WTC11 (cell line): Measurements from ENCODE around the gene SLC26A11. TPM values are rescaled to one million over a fixed set of nuclear protein-coding genes. Genes with fewer than 3 reads are reported as not detected.
A peak's percentile ranks its signal among the peaks of the same experiment; 100 is the strongest.

Experiments
- ATAC-seq: fragments of 200-7000 bp; cut with Tn5 transposase; 2 replicates; pipeline ENCODE4 v1.10.0; 2021; ENCODE audit warnings: mild to moderate bottlenecking, moderate library complexity
- CTCF ChIA-PET: fragments of 300-600 bp; sonication (Branson Sonifier 250); formaldehyde crosslinking; loops from one replicate; lab custom pipeline; 2021; ENCODE audit warnings: antibody characterized with exemption; lab: Charles Lee
- POLR2A ChIA-PET: fragments of 350-600 bp; sonication (Branson Sonifier 250); formaldehyde crosslinking; loops from one replicate; lab custom pipeline; 2021; ENCODE audit warnings: antibody characterized with exemption; lab: Charles Lee
- DNase-seq: peaks from one replicate; pipeline ENCODE4 v3.0.0; 2021; ENCODE audit warnings: low spot score
- H3K27ac Mint-ChIP-seq: 2 replicates; pipeline ENCODE4 v1.8.0; 2021; ENCODE audit warnings: mixed read lengths
- H3K27me3 Mint-ChIP-seq: 2 replicates; pipeline ENCODE4 v1.8.0; 2021; ENCODE audit warnings: low read depth, mild to moderate bottlenecking, moderate library complexity, mixed read lengths
- H3K36me3 Mint-ChIP-seq: 2 replicates; pipeline ENCODE4 v1.8.0; 2021; ENCODE audit warnings: mixed read lengths
- H3K4me1 Mint-ChIP-seq: 2 replicates; pipeline ENCODE4 v1.8.0; 2022; ENCODE audit warnings: mixed read lengths
- H3K4me3 Mint-ChIP-seq: 2 replicates; pipeline ENCODE4 v1.8.0; 2021; ENCODE audit warnings: mild to moderate bottlenecking, moderate library complexity, mixed read lengths
- H3K9me3 Mint-ChIP-seq: 2 replicates; pipeline ENCODE4 v1.8.0; 2021; ENCODE audit warnings: mixed read lengths
- ATF1 ChIP-seq: sonication (generic); formaldehyde crosslinking; IDR thresholded peaks from 2 replicates; pipeline ENCODE4 v1.8.1; 2023; ENCODE audit warnings: mild to moderate bottlenecking, moderate library complexity, missing genetic modification reagents
- FOXP1 ChIP-seq: sonication (generic); formaldehyde crosslinking; IDR thresholded peaks from 2 replicates; pipeline ENCODE4 v1.8.0; 2022; ENCODE audit warnings: missing genetic modification reagents, mild to moderate bottlenecking, moderate library complexity, borderline replicate concordance
- GRHL2 ChIP-seq: fragments of 250-450 bp; sonication (Bioruptor Pico); IDR thresholded peaks from 2 replicates; pipeline ENCODE4 v1.8.0; 2022; ENCODE audit warnings: mild to moderate bottlenecking, moderate library complexity; ENCODE audit not compliant: insufficient replicate concordance, severe bottlenecking
- KAT7 ChIP-seq: sonication (generic); formaldehyde crosslinking; IDR thresholded peaks from 2 replicates; pipeline ENCODE4 v1.8.1; 2023; ENCODE audit warnings: missing genetic modification reagents, mild to moderate bottlenecking, borderline replicate concordance
- MYBL2 ChIP-seq: sonication (generic); formaldehyde crosslinking; IDR thresholded peaks from 2 replicates; pipeline ENCODE4 v1.8.1; 2023; ENCODE audit warnings: mild to moderate bottlenecking, moderate library complexity, missing genetic modification reagents
- RELA ChIP-seq: sonication (generic); formaldehyde crosslinking; IDR thresholded peaks from 2 replicates; pipeline ENCODE4 v1.8.1; 2022; ENCODE audit warnings: missing genetic modification reagents, mild to moderate bottlenecking, borderline replicate concordance
- RORB ChIP-seq: fragments of 250-450 bp; sonication (Bioruptor Pico); IDR thresholded peaks from 2 replicates; pipeline ENCODE4 v1.9.0; 2021; ENCODE audit warnings: mild to moderate bottlenecking
- SMAD3 ChIP-seq: sonication (generic); formaldehyde crosslinking; IDR thresholded peaks from 2 replicates; pipeline ENCODE4 v1.8.0; 2022; ENCODE audit warnings: missing genetic modification reagents, mild to moderate bottlenecking, borderline replicate concordance
- ZNF121 ChIP-seq: sonication (generic); formaldehyde crosslinking; IDR thresholded peaks from 2 replicates; pipeline ENCODE4 v1.8.0; 2023; ENCODE audit warnings: missing genetic modification reagents
- ZNF423 ChIP-seq: fragments of 250-450 bp; sonication (Bioruptor Pico); IDR thresholded peaks from 2 replicates; pipeline ENCODE4 v2.1.2; 2022; ENCODE audit warnings: mild to moderate bottlenecking, moderate library complexity
- total RNA-seq: library from RNA; stranded (reverse); gene quantifications from 3 replicates; pipeline ENCODE4 v1.2.3, GENCODE V29; 2021
- TF ChIP-seq, protein P1 (sequence below): fragments of 250-450 bp; sonication (Bioruptor Pico); IDR thresholded peaks from 2 replicates; pipeline ENCODE4 v1.9.0; 2021; ENCODE audit warnings: mild to moderate bottlenecking
- TF ChIP-seq, protein P2 (sequence below): sonication (generic); formaldehyde crosslinking; IDR thresholded peaks from 2 replicates; pipeline ENCODE4 v1.8.1; 2022; ENCODE audit warnings: mild to moderate bottlenecking, missing genetic modification reagents, moderate library complexity, borderline replicate concordance
- TF ChIP-seq, protein P3 (sequence below): fragments of 250-450 bp; sonication (Bioruptor Pico); IDR thresholded peaks from 2 replicates; pipeline ENCODE4 v1.9.0; 2021; ENCODE audit warnings: mild to moderate bottlenecking
- TF ChIP-seq, protein P4 (sequence below): fragments of 250-450 bp; sonication (Bioruptor Pico); IDR thresholded peaks from 2 replicates; pipeline ENCODE4 v1.8.0; 2021; ENCODE audit warnings: mild to moderate bottlenecking
- TF ChIP-seq, protein P5 (sequence below): sonication (generic); formaldehyde crosslinking; IDR thresholded peaks from 2 replicates; pipeline ENCODE4 v1.8.0; 2023; ENCODE audit warnings: mild to moderate bottlenecking, missing genetic modification reagents

The SLC26A11 gene
- total RNA-seq, 1 experiment from 2014 or later: 26.4 TPM

DNA sequence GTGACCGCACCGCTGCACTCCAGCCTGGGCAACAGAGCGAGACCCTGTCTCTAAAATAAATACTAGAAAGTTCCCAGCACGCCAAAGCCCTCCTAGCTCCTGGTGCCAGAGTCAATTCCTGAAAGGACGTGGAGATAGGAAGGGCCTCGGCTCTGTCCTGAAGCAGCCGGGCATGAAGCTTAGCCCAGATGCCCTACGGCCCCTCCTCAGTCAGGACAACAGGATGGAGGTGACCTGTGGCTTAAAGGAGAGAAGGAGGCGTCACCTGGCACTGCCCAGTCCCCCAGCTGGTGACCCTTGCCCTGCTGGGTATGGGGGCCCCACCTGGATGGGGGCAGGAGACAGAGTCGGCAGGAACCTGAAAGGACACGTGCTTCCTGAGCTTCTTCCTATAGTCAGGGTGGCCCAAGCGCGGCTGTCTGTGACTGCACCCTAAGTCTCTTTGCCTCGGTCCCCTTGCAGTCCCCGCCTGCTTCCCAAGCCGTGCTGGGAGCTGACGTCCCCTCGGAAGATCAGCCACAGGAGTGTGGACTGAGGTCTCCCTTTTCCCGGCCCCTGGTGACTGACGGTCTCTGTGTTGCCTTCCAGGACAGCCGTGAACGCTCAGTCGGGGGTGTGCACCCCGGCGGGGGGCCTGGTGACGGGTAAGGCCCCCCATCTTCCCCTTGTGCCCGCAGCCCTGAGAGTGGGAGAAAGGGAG is 25.5 kb downstream of the SLC26A11 start:
- Mint-ChIP-seq H3K4me3 (no peak overlapping the region), H3K4me1 (no peaks in the 10 kb centered on the region), H3K27me3 (no peaks in the 10 kb centered on the region), H3K9me3 (no peaks in the 10 kb centered on the region), H3K36me3 (peaks cover 28% of the 10 kb centered on the region)
- no peak for ATAC-seq
- CTCF ChIA-PET: no interaction called here
- POLR2A ChIA-PET: no interaction called here
- no peak for DNase-seq
- no peak for TF ChIP-seq RELA (CRISPR knock-in tag)
- TF ChIP-seq, protein P1, sequence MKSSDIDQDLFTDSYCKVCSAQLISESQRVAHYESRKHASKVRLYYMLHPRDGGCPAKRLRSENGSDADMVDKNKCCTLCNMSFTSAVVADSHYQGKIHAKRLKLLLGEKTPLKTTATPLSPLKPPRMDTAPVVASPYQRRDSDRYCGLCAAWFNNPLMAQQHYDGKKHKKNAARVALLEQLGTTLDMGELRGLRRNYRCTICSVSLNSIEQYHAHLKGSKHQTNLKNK (CRISPR knock-in tag): no peak
- TF ChIP-seq FOXP1: no peak
- no peak for TF ChIP-seq ATF1
- TF ChIP-seq, protein P2, sequence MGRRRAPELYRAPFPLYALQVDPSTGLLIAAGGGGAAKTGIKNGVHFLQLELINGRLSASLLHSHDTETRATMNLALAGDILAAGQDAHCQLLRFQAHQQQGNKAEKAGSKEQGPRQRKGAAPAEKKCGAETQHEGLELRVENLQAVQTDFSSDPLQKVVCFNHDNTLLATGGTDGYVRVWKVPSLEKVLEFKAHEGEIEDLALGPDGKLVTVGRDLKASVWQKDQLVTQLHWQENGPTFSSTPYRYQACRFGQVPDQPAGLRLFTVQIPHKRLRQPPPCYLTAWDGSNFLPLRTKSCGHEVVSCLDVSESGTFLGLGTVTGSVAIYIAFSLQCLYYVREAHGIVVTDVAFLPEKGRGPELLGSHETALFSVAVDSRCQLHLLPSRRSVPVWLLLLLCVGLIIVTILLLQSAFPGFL (CRISPR knock-in tag): no peak
- TF ChIP-seq, all 79 proteins: peak for 0
- H3K27ac Mint-ChIP-seq: peak overlapping the region; percentile 92

DNA sequence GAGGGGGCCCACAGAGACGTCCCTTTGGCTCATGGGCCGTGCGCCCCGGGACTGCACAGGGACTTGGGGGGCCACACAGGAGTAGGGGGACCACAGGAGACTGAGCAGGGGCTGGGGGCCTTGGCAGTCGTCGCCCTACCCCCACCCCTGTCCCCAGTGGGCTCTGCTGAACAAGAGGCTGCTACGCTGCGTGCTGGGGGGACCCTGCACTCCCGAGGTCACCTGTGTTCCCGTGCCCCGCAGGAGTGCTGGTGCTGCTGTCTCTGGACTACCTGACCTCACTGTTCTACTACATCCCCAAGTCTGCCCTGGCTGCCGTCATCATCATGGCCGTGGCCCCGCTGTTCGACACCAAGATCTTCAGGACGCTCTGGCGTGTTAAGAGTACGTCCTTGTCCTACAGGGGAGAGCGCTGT is 26.0 kb downstream of the SLC26A11 start:
- TF ChIP-seq, protein P3, sequence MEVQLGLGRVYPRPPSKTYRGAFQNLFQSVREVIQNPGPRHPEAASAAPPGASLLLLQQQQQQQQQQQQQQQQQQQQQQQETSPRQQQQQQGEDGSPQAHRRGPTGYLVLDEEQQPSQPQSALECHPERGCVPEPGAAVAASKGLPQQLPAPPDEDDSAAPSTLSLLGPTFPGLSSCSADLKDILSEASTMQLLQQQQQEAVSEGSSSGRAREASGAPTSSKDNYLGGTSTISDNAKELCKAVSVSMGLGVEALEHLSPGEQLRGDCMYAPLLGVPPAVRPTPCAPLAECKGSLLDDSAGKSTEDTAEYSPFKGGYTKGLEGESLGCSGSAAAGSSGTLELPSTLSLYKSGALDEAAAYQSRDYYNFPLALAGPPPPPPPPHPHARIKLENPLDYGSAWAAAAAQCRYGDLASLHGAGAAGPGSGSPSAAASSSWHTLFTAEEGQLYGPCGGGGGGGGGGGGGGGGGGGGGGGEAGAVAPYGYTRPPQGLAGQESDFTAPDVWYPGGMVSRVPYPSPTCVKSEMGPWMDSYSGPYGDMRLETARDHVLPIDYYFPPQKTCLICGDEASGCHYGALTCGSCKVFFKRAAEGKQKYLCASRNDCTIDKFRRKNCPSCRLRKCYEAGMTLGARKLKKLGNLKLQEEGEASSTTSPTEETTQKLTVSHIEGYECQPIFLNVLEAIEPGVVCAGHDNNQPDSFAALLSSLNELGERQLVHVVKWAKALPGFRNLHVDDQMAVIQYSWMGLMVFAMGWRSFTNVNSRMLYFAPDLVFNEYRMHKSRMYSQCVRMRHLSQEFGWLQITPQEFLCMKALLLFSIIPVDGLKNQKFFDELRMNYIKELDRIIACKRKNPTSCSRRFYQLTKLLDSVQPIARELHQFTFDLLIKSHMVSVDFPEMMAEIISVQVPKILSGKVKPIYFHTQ (CRISPR knock-in tag): no peak
- TF ChIP-seq KAT7 (CRISPR knock-in tag): no peak
- no peak for TF ChIP-seq GRHL2 (CRISPR knock-in tag)
- TF ChIP-seq MYBL2: no peak
- no peak for TF ChIP-seq RORB (CRISPR knock-in tag)
- TF ChIP-seq, protein P4, sequence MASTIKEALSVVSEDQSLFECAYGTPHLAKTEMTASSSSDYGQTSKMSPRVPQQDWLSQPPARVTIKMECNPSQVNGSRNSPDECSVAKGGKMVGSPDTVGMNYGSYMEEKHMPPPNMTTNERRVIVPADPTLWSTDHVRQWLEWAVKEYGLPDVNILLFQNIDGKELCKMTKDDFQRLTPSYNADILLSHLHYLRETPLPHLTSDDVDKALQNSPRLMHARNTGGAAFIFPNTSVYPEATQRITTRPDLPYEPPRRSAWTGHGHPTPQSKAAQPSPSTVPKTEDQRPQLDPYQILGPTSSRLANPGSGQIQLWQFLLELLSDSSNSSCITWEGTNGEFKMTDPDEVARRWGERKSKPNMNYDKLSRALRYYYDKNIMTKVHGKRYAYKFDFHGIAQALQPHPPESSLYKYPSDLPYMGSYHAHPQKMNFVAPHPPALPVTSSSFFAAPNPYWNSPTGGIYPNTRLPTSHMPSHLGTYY (CRISPR knock-in tag): no peak
- no peak for TF ChIP-seq ZNF423 (CRISPR knock-in tag)
- no peak for TF ChIP-seq SMAD3
- TF ChIP-seq FOXP1: no peak
- TF ChIP-seq, protein P5, sequence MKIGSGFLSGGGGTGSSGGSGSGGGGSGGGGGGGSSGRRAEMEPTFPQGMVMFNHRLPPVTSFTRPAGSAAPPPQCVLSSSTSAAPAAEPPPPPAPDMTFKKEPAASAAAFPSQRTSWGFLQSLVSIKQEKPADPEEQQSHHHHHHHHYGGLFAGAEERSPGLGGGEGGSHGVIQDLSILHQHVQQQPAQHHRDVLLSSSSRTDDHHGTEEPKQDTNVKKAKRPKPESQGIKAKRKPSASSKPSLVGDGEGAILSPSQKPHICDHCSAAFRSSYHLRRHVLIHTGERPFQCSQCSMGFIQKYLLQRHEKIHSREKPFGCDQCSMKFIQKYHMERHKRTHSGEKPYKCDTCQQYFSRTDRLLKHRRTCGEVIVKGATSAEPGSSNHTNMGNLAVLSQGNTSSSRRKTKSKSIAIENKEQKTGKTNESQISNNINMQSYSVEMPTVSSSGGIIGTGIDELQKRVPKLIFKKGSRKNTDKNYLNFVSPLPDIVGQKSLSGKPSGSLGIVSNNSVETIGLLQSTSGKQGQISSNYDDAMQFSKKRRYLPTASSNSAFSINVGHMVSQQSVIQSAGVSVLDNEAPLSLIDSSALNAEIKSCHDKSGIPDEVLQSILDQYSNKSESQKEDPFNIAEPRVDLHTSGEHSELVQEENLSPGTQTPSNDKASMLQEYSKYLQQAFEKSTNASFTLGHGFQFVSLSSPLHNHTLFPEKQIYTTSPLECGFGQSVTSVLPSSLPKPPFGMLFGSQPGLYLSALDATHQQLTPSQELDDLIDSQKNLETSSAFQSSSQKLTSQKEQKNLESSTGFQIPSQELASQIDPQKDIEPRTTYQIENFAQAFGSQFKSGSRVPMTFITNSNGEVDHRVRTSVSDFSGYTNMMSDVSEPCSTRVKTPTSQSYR (CRISPR knock-in tag): no peak
- no peak for TF ChIP-seq ZNF121
- Mint-ChIP-seq H3K27me3 (no peaks in the 10 kb centered on the region), H3K27ac (no peak overlapping the region; the same call in 1 of the 2 replicates), H3K9me3 (no peaks in the 10 kb centered on the region), H3K36me3 (peaks cover 26% of the 10 kb centered on the region), H3K4me3 (no peak overlapping the region), H3K4me1 (no peaks in the 10 kb centered on the region)
- ChIA-PET CTCF (no interaction called here), POLR2A (no interaction called here)
- DNase-seq (no peak), ATAC-seq (no peak)
